ENCODE measurements around the gene NAPA. TPM values are rescaled to one million over a fixed set of nuclear protein-coding genes. Genes with fewer than 3 reads are reported as not detected.

Gene NAPA
- total RNA-seq, 1 donor from 2014 or later, result 77.8 TPM

DNA sequence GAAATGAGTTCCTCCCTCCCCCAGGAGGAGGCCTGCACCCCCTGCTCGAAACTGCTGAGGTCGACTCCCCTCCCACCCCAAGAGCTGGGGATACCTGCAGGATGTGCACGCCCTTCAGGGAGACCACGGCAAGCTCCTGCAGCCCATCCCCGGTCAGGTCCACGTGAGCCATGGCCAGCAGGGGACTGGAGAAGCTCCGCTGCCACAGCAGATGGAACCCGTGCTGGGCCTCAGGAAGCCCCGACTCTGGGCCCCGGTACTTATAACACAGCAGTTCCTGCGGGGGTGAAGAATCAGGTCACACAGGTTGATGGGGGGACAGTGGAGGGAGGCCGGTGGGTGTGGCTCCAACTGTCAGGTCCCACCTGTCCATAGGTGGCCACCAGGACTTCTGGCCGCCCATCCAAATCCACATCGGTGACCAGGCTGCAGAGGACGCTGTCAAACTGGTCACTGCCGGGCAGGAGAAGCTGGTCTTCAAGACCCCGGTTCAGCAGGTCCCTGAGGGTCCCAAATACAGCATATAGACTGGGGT, 38.4 kb downstream of the NAPA start:
- H3K4me3 Mint-ChIP-seq (ENCODE audit: unreplicated experiment), result no peak overlapping the region
- no peak overlapping the region for H3K27ac Mint-ChIP-seq (ENCODE audit: unreplicated experiment)
- TF ChIP-seq, protein P1, sequence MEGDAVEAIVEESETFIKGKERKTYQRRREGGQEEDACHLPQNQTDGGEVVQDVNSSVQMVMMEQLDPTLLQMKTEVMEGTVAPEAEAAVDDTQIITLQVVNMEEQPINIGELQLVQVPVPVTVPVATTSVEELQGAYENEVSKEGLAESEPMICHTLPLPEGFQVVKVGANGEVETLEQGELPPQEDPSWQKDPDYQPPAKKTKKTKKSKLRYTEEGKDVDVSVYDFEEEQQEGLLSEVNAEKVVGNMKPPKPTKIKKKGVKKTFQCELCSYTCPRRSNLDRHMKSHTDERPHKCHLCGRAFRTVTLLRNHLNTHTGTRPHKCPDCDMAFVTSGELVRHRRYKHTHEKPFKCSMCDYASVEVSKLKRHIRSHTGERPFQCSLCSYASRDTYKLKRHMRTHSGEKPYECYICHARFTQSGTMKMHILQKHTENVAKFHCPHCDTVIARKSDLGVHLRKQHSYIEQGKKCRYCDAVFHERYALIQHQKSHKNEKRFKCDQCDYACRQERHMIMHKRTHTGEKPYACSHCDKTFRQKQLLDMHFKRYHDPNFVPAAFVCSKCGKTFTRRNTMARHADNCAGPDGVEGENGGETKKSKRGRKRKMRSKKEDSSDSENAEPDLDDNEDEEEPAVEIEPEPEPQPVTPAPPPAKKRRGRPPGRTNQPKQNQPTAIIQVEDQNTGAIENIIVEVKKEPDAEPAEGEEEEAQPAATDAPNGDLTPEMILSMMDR (IDR thresholded peaks at IDR 0.05; ENCODE audit: unreplicated experiment), result no peak
- peaks cover 3% of the 10 kb centered on the region for H3K4me1 Mint-ChIP-seq (ENCODE audit: unreplicated experiment)
- peaks cover 4% of the 10 kb centered on the region for H3K36me3 Mint-ChIP-seq (ENCODE audit: low read depth, unreplicated experiment)
- no peaks in the 10 kb centered on the region for H3K9me3 Mint-ChIP-seq (ENCODE audit: unreplicated experiment)
- peaks cover 7% of the 10 kb centered on the region for H3K27me3 Mint-ChIP-seq (ENCODE audit: unreplicated experiment)
- no peak for DNase-seq (ENCODE audit: low spot score)

DNA sequence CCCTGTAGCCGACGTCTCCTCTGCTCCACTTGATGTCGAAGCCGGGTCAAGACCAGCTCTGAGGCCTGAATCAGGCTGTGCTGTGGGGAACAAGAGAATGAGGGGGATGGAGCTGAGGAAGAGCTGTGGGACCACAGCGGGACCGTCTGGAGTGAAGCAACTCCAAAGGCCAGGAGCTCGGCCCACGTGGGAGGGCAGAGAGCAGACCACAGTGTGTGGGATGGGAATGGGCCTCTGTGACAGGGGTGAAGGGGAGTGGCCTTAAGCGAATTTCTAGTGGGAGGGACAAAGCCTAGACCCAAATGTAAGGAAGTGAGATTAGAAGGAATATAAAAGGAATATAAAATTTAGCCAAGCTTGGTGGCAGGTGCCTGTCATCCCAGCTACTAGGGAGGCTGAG, 39.4 kb downstream of the NAPA start:
- TF ChIP-seq, protein P1 (IDR thresholded peaks at IDR 0.05; ENCODE audit: unreplicated experiment), result no peak
- H3K27ac Mint-ChIP-seq (ENCODE audit: unreplicated experiment), result no peak overlapping the region
- peaks cover 8% of the 10 kb centered on the region for H3K4me1 Mint-ChIP-seq (ENCODE audit: unreplicated experiment)
- no peak overlapping the region for H3K4me3 Mint-ChIP-seq (ENCODE audit: unreplicated experiment)
- no peak for DNase-seq (ENCODE audit: low spot score)
- H3K9me3 Mint-ChIP-seq (ENCODE audit: unreplicated experiment), result no peaks in the 10 kb centered on the region
- peaks cover 4% of the 10 kb centered on the region for H3K36me3 Mint-ChIP-seq (ENCODE audit: low read depth, unreplicated experiment)
- peaks cover 9% of the 10 kb centered on the region for H3K27me3 Mint-ChIP-seq (ENCODE audit: unreplicated experiment)

DNA sequence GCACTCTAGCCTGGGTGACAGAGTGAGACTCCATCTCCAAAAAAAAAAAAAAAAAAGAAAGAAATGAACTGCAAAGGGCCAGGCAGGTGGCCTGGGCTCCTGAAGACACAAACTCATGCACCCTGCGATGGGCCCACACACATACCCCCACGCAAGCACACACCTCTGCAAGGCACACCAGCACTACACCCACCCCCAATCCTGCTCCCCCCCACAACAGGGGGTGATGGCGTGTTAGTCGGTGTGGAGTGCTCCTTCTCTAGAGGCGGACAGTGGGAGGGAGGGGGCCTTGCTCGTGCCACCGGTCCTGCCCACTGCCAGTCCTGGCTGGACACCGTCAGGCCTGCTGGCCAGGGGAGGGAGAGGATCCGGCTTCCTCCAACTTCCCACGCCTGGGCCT, 41.5 kb downstream of the NAPA start:
- TF ChIP-seq, protein P1 (IDR thresholded peaks at IDR 0.05; ENCODE audit: unreplicated experiment), result no peak
- Mint-ChIP-seq H3K4me1 (ENCODE audit: unreplicated experiment) (peaks cover 10% of the 10 kb centered on the region), H3K27me3 (ENCODE audit: unreplicated experiment) (peaks cover 7% of the 10 kb centered on the region), H3K27ac (ENCODE audit: unreplicated experiment) (no peak overlapping the region), H3K36me3 (ENCODE audit: low read depth, unreplicated experiment) (no peaks in the 10 kb centered on the region), H3K4me3 (ENCODE audit: unreplicated experiment) (no peak overlapping the region), H3K9me3 (ENCODE audit: unreplicated experiment) (no peaks in the 10 kb centered on the region)
- no peak for DNase-seq (ENCODE audit: low spot score)

DNA sequence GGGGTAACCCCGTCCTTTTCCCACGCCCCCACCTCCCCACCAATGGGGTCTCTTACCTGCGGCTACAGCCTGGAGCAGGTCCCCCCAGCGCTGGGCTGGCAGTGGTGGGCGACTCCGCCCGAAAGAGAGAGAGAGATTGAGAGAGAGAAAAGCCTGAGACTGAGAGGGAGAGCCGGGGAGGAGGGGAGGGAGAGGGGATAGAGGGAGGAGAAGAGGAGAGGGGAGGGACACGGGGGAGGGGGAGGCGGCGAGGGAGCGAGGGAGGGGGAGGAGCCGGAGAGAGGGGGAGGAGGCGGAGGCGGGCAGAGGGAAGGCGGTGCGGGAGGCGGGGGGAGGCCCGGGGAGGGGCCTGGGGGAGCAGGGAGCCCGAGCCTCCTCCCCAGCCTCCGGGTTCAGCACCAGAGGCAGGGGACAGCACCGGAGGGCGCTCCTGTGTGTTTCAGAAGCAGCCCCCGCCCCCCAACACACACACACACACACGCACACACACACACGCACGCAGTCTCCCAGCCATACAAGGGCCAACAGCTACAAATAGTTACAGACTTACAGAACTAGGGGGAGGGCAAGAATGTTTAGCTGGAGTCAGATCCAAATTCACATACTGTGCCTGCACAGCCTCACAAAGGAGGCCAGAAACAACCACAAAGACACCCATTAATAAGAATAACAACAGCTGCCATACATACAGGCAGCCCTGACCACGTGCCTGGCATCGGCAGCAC, 43.0 kb downstream of the NAPA start, which contains the start of gene SLC8A2:
TSS of gene SLC8A2 (minus strand) at position 161 of the 725 bp plus-strand sequence. CDS start 5,490 bp downstream, outside the sequence.
- Mint-ChIP-seq H3K27ac (ENCODE audit: unreplicated experiment) (no peak within 1 kb of the TSS), H3K4me3 (ENCODE audit: unreplicated experiment) (peak within 1 kb of the TSS; percentile 83), H3K9me3 (ENCODE audit: unreplicated experiment) (no peaks in the 10 kb centered on the region), H3K4me1 (ENCODE audit: unreplicated experiment) (peaks cover 10% of the 10 kb centered on the region), H3K36me3 (ENCODE audit: low read depth, unreplicated experiment) (no peaks in the 10 kb centered on the region), H3K27me3 (ENCODE audit: unreplicated experiment) (peaks cover 7% of the 10 kb centered on the region)
- DNase-seq (ENCODE audit: low spot score), result peak; percentile 85
- TF ChIP-seq, protein P1 (IDR thresholded peaks at IDR 0.05; ENCODE audit: unreplicated experiment), result no peak

DNA sequence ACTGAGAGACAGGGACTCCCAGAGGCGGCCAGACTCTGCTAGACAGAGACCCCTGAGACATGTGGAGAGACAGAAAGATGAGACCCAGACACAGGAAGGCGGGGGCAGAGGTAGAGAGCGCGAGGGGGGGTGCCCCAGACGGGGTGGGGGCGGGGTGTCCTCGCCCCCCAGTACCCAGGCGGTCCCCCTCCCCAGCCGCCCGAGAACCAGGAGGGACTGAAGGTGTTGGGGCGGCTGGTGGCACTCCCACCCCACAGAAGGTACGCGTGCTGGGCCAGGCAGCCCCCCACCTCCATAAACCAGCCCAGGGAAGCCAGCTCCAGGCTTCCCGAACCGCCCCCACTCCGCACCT, 43.5 kb downstream of the NAPA start:
- no peaks in the 10 kb centered on the region for H3K36me3 Mint-ChIP-seq (ENCODE audit: low read depth, unreplicated experiment)
- DNase-seq (ENCODE audit: low spot score), result no peak
- no peaks in the 10 kb centered on the region for H3K9me3 Mint-ChIP-seq (ENCODE audit: unreplicated experiment)
- H3K4me3 Mint-ChIP-seq (ENCODE audit: unreplicated experiment), result peak overlapping the region; percentile 83
- no peak overlapping the region for H3K27ac Mint-ChIP-seq (ENCODE audit: unreplicated experiment)
- TF ChIP-seq, protein P1 (IDR thresholded peaks at IDR 0.05; ENCODE audit: unreplicated experiment), result no peak
- peaks cover 10% of the 10 kb centered on the region for H3K4me1 Mint-ChIP-seq (ENCODE audit: unreplicated experiment)
- H3K27me3 Mint-ChIP-seq (ENCODE audit: unreplicated experiment), result peaks cover 7% of the 10 kb centered on the region
